HTERT RPE-1 (cell line): ENCODE results near the gene PRKG1.

ENCODE experiments used
- in situ Hi-C: fragments of 300-500 bp; cut with MboI; formaldehyde crosslinking; loops from 4 replicates; pipeline ENCODE4 v1.14.3; 2020; ENCODE audit warnings: low sequenced_read_pairs

The PRKG1 gene

GRCh38 chr10:51894771-51895578 is 820.7 kb downstream of the PRKG1 start:
- in situ Hi-C loops, result no loop called here

GRCh38 chr10:51896849-51897248 is 822.6 kb downstream of the PRKG1 start:
- in situ Hi-C loops, result no loop called here

- in situ Hi-C loops, result no loop called here
Measured at GRCh38 chr10:51897560-51897959, 823.3 kb downstream of the PRKG1 start.

- in situ Hi-C loops, result no loop called here
Measured at GRCh38 chr10:51900180-51900579, 825.9 kb downstream of the PRKG1 start.

GRCh38 chr10:51903675-51904074 is 829.4 kb downstream of the PRKG1 start:
- in situ Hi-C loops, result no loop called here

- in situ Hi-C loops, result no loop called here
Measured at GRCh38 chr10:51905032-51905431, 830.7 kb downstream of the PRKG1 start.

GRCh38 chr10:51907361-51907760 is 833.1 kb downstream of the PRKG1 start:
- in situ Hi-C loops, result no loop called here

- in situ Hi-C loops, result no loop called here
Measured at GRCh38 chr10:51910189-51910588, 835.9 kb downstream of the PRKG1 start.

GRCh38 chr10:51910596-51910995 is 836.3 kb downstream of the PRKG1 start:
- in situ Hi-C loops, result no loop called here

GRCh38 chr10:51911723-51912122 is 837.4 kb downstream of the PRKG1 start:
- in situ Hi-C loops, result no loop called here

GRCh38 chr10:51915031-51915542 is 840.8 kb downstream of the PRKG1 start:
- in situ Hi-C loops, result no loop called here

- in situ Hi-C loops, result no loop called here
Measured at GRCh38 chr10:51918440-51918839, 844.2 kb downstream of the PRKG1 start.

- in situ Hi-C loops, result no loop called here
Measured at GRCh38 chr10:51918884-51919325, 844.6 kb downstream of the PRKG1 start.

GRCh38 chr10:51920672-51921071 is 846.4 kb downstream of the PRKG1 start:
- in situ Hi-C loops, result no loop called here

- in situ Hi-C loops, result no loop called here
Measured at GRCh38 chr10:51924359-51924758, 850.1 kb downstream of the PRKG1 start.

- in situ Hi-C loops, result no loop called here
Measured at GRCh38 chr10:51926337-51926736, 852.0 kb downstream of the PRKG1 start.

GRCh38 chr10:51928162-51928561 is 853.9 kb downstream of the PRKG1 start:
- in situ Hi-C loops, result no loop called here

GRCh38 chr10:51932530-51932929 is 858.2 kb downstream of the PRKG1 start:
- in situ Hi-C loops, result no loop called here

GRCh38 chr10:51934373-51934772 is 860.1 kb downstream of the PRKG1 start:
- in situ Hi-C loops, result no loop called here

- in situ Hi-C loops, result no loop called here
Measured at GRCh38 chr10:51935341-51935740, 861.1 kb downstream of the PRKG1 start.

- in situ Hi-C loops, result no loop called here
Measured at GRCh38 chr10:51937308-51938140, 863.2 kb downstream of the PRKG1 start.
